ENCODE results near the gene LSP1. TPM values are rescaled to one million over a fixed set of nuclear protein-coding genes. Genes with fewer than 3 reads are reported as not detected.

The LSP1 gene
- total and polyA plus RNA-seq, 2 of the 4 experiments (the other 2 are of a cell fraction) = not detected

GRCh38 chr11:1913271-1914060, 60.6 kb downstream of the LSP1 start:
- no peak overlapping the region for H3K18ac ChIP-seq (ENCODE audit: low read depth, low read length)
- H3K9me3 ChIP-seq (ENCODE audit: control insufficient read depth, insufficient read depth, low read length) = no peaks in the 10 kb centered on the region
- H4K5ac ChIP-seq (ENCODE audit: low read depth, low read length) = no peak overlapping the region
- BruUV-seq (replicated peaks) = no TSS peak
- no peak overlapping the region for H2BK15ac ChIP-seq (ENCODE audit: low read depth, low read length)
- no peak overlapping the region for H3K4me2 ChIP-seq (ENCODE audit: low read depth, low read length)
- ATAC-seq (ENCODE audit: low read depth) (no peak), DNase-seq (no peak)
- no peaks in the 10 kb centered on the region for H3K36me3 ChIP-seq (ENCODE audit: control insufficient read depth, insufficient read depth, low read length)
- no peaks in the 10 kb centered on the region; the same call in 1 of the 2 replicates for H4K20me1 ChIP-seq (ENCODE audit: insufficient read depth, low read length)
- H3K23ac ChIP-seq (ENCODE audit: low read depth, low read length) = no peak overlapping the region
- no peak overlapping the region for H3K56ac ChIP-seq (ENCODE audit: extremely low read depth, insufficient read depth, low read length)
- H3K14ac ChIP-seq (replicated peaks; ENCODE audit: low read depth, low read length) = no peak overlapping the region
- H2AFZ ChIP-seq (replicated peaks; ENCODE audit: low read length, poor library complexity) = no peak overlapping the region
- H3K4me1 ChIP-seq (ENCODE audit: control insufficient read depth, insufficient read depth, low read length) = no peaks in the 10 kb centered on the region
- no peak overlapping the region for H3K4ac ChIP-seq (ENCODE audit: low read depth, low read length)
- no peak overlapping the region for H4K8ac ChIP-seq (ENCODE audit: low read depth in 2 of 2, low read length in 2 of 2)
- H3K27ac ChIP-seq (ENCODE audit: insufficient read depth, low read length) = no peak overlapping the region
- ChIA-PET CTCF (interaction anchor here (0.7 kb wide), 1 partner anchor 31 kb away, joined by 5 read pairs; no protein-coding TSS in a partner anchor), POLR2A (ENCODE audit: unreplicated experiment) (no interaction called here)
- intact Hi-C loops (cut with micrococcal nuclease) (no loop called here), in situ Hi-C loops (cut with MboI; ENCODE audit: low sequenced_read_pairs) (no loop called here), dilution Hi-C loops (cut with HindIII; ENCODE audit: low sequenced_read_pairs, unreplicated experiment) (no loop called here)
- H2BK120ac ChIP-seq (ENCODE audit: low read depth, low read length) = no peak overlapping the region
- peaks cover 9% of the 10 kb centered on the region; the same call in 1 of the 2 replicates for H3K27me3 ChIP-seq (ENCODE audit: control insufficient read depth, insufficient read depth, low read length)
- whole genome bisulfite sequencing, 2 experiments (ENCODE audit: extremely low coverage in 2 of 2, insufficient read length in 1 of 2) = 80% methylated on average over 8 of the region's 31 CpGs; no CpG with 5 or more reads in 1 of the 2 experiments
- H2BK20ac ChIP-seq (ENCODE audit: low read depth, low read length) = no peak overlapping the region
- no peaks in the 10 kb centered on the region for H3K79me1 ChIP-seq (ENCODE audit: low read depth in 1 of 2, low read length in 2 of 2)
- no peak overlapping the region for H3K4me3 ChIP-seq (ENCODE audit: insufficient read depth, low read depth, low read length)
- no peak overlapping the region for H4K91ac ChIP-seq (ENCODE audit: insufficient read depth, low read depth, low read length)
- no peak for TF ChIP-seq RFX5 (IDR thresholded peaks at IDR 0.05; ENCODE audit: low read depth, low read length)
- no peak for TF ChIP-seq NFE2L2 (IDR thresholded peaks at IDR 0.05; ENCODE audit: low read depth, low read length)
- TF ChIP-seq CEBPB (IDR thresholded peaks at IDR 0.05; ENCODE audit: low read depth, low read length) = no peak
- no peak for TF ChIP-seq MAZ (IDR thresholded peaks at IDR 0.05; ENCODE audit: borderline replicate concordance, low read depth, low read length)
- TF ChIP-seq RCOR1 (IDR thresholded peaks at IDR 0.05; ENCODE audit: insufficient replicate concordance, low read length) = no peak
- TF ChIP-seq, protein P1, sequence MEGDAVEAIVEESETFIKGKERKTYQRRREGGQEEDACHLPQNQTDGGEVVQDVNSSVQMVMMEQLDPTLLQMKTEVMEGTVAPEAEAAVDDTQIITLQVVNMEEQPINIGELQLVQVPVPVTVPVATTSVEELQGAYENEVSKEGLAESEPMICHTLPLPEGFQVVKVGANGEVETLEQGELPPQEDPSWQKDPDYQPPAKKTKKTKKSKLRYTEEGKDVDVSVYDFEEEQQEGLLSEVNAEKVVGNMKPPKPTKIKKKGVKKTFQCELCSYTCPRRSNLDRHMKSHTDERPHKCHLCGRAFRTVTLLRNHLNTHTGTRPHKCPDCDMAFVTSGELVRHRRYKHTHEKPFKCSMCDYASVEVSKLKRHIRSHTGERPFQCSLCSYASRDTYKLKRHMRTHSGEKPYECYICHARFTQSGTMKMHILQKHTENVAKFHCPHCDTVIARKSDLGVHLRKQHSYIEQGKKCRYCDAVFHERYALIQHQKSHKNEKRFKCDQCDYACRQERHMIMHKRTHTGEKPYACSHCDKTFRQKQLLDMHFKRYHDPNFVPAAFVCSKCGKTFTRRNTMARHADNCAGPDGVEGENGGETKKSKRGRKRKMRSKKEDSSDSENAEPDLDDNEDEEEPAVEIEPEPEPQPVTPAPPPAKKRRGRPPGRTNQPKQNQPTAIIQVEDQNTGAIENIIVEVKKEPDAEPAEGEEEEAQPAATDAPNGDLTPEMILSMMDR (conservative IDR thresholded peaks at IDR 0.05; ENCODE audit: low read depth, low read length) = no peak
- no peak for TF ChIP-seq POLR2A (IDR thresholded peaks at IDR 0.05; ENCODE audit: low read depth, low read length)
- TF ChIP-seq RAD21 (IDR thresholded peaks at IDR 0.05; ENCODE audit: low read length) = no peak
- TF ChIP-seq MXI1 (IDR thresholded peaks at IDR 0.05; ENCODE audit: borderline replicate concordance, low read depth, low read length) = no peak
- no peak for TF ChIP-seq USF2 (IDR thresholded peaks at IDR 0.05; ENCODE audit: low read depth, low read length)
- TF ChIP-seq BHLHE40 (IDR thresholded peaks at IDR 0.05; ENCODE audit: low read depth, low read length) = no peak
- no peak for TF ChIP-seq ELK1 (IDR thresholded peaks at IDR 0.05; ENCODE audit: borderline replicate concordance, low read depth, low read length)
- TF ChIP-seq SMC3 (IDR thresholded peaks at IDR 0.05; ENCODE audit: low read depth, low read length) = no peak
- no peaks in the 10 kb centered on the region for H3K9me1 ChIP-seq (ENCODE audit: insufficient read depth, low read length)
- H2BK5ac ChIP-seq (ENCODE audit: low read depth, low read length, poor library complexity, severe bottlenecking) = no peak overlapping the region
- H2AK9ac ChIP-seq (replicated peaks; ENCODE audit: low read depth, low read length, poor library complexity) = no peak overlapping the region
- no peak overlapping the region for H2AK5ac ChIP-seq (ENCODE audit: low read depth, low read length)
- H3K9ac ChIP-seq (ENCODE audit: low read depth, low read length) = no peak overlapping the region
